Measurements from ENCODE around the gene PHF14. TPM values are rescaled to one million over a fixed set of nuclear protein-coding genes. Genes with fewer than 3 reads are reported as not detected.

PHF14 gene
- total and polyA plus RNA-seq, 4 experiments from 2014 or later, result 6.7 to 34.0 (median 22.6) TPM

DNA sequence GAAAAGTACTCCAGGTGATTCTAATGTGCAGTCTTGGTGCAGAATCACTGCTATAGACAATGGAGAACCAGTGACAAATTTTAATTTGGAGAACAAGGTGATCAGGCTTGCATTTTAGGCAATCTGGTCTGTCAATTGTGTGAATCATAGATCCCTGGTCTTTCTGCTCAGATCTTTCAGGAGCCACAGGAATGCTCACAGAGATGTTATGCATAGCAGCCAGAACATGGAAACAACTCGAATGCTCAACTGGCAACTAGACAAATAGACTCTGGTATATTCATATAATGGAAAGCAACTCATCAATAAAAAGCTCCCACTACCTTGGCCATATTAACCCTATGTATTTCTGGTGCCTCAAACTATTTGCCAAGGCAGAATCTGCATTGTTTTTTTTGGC, 209.1 kb downstream of the PHF14 start:
- Mint-ChIP-seq H3K36me3 (no peaks in the 10 kb centered on the region), H3K27me3 (peaks cover 0 to 3% of the 10 kb centered on the region in 2 donors), H3K4me1 (no peaks in the 10 kb centered on the region), H3K4me3 (no peak overlapping the region), H3K9me3 (peaks cover 0 to 9% (median 5%) of the 10 kb centered on the region in 8 donors), H3K27ac (no peak overlapping the region)
- POLR2A ChIA-PET (ENCODE audit: partially characterized antibody), result no interaction called here
- no peaks in the 10 kb centered on the region for H3K9me3 ChIP-seq (ENCODE audit: control insufficient read depth in 1 of 2, low read length in 2 of 2)
- no peak overlapping the region for H3K27ac ChIP-seq (ENCODE audit: low read depth, low read length)
- no peaks in the 10 kb centered on the region for H3K4me1 ChIP-seq (ENCODE audit: insufficient read depth, low read length)
- no peaks in the 10 kb centered on the region for H3K36me3 ChIP-seq (ENCODE audit: insufficient read depth, low read length)
- H3K4me3 ChIP-seq (ENCODE audit: low read length in 2 of 2), result no peak overlapping the region
- CTCF ChIA-PET (ENCODE audit: partially characterized antibody), result no interaction called here
- DNase-seq, result no peak
- intact Hi-C loops (cut with micrococcal nuclease), result no loop called here
- H3K27me3 ChIP-seq (ENCODE audit: insufficient read depth, low read length), result no peaks in the 10 kb centered on the region

DNA sequence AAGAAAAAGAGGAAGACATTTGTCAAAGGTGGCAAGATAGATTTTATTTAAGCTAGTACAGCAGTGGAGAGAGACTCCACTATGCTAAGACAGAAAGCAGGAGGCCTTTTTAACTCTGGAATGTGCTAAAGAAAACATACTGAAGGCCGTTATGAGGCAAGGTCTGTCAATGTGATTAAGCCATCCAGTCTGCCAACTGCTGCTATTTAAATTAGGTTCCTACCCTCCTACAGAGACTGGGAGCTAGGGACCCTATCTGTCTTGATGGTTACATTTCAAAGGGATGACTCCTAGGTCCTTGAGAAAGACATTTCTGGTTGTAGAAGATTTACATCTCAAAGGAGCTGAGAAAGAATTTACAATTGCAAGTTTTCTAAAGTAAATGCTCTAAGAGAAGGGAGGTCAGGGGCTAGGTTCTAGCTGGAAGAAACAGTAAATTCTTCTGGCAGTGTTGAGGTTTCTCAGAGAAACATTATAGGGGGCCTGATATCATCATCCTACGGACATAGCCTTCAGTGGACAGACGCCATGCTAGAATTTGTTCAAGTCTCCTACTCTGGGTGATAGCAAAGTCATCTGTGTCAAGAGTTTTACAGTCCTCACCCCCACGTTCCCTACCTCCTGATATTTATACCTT, 211.6 kb downstream of the PHF14 start:
- Histone ChIP-seq H3K27me3 (ENCODE audit: insufficient read depth, low read length) (no peaks in the 10 kb centered on the region), H3K4me1 (ENCODE audit: insufficient read depth, low read length) (no peaks in the 10 kb centered on the region), H3K4me3 (ENCODE audit: low read length in 2 of 2) (no peak overlapping the region), H3K36me3 (ENCODE audit: insufficient read depth, low read length) (no peaks in the 10 kb centered on the region), H3K27ac (ENCODE audit: low read depth, low read length) (no peak overlapping the region), H3K9me3 (ENCODE audit: control insufficient read depth in 1 of 2, low read length in 2 of 2) (no peaks in the 10 kb centered on the region)
- POLR2A ChIA-PET (ENCODE audit: partially characterized antibody), result no interaction called here
- H3K36me3 Mint-ChIP-seq, result no peaks in the 10 kb centered on the region
- DNase-seq, result no peak
- H3K4me3 Mint-ChIP-seq, result no peak overlapping the region
- intact Hi-C loops (cut with micrococcal nuclease), result no loop called here
- no peak overlapping the region for H3K27ac Mint-ChIP-seq
- CTCF ChIA-PET (ENCODE audit: partially characterized antibody), result no interaction called here
- H3K4me1 Mint-ChIP-seq, result no peaks in the 10 kb centered on the region
- H3K27me3 Mint-ChIP-seq, result peaks cover 1 to 4% of the 10 kb centered on the region in 2 donors
- peaks cover 0 to 11% (median 5%) of the 10 kb centered on the region in 8 donors for H3K9me3 Mint-ChIP-seq

DNA sequence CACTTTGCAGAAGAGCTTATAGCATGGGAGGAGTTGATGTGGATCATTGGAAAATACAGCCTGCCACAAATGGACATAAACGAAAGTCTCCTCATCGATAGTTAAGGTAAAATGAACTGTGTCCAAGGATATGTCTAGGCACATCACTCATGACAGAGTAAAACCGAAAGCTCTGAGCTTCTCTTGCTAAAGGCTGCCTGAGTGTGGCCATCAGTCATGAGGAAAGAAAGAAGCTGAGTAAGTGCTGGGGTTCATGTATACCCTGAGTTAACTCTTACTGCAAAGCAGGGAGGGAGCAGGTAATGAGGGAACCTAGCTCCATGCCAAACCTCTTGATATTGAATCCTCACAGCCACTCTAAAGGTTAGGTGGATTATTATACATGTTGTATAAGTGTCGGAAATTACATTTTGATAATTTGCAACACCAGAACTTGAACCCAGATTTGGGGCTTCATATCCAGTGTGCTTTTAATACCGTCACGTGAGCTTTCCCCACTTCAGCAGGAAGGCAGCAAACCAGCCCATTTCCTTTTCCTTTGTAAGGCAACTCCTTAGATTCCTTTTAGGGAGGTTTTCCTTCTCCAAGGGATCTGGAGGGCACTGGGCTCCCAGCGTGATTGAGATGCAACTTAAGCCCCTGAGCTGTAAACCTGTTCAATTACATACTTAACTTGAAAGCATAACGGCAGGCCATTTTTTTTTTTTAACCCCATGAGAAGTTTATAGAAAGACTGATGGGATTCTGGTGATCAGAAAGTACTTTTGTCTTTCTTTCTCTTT, 215.0 kb downstream of the PHF14 start:
- peaks cover 0 to 2% (median 0%) of the 10 kb centered on the region in 4 donors for H3K4me1 Mint-ChIP-seq
- Histone ChIP-seq H3K4me3 (ENCODE audit: low read length in 2 of 2) (no peak overlapping the region), H3K27me3 (ENCODE audit: insufficient read depth, low read length) (no peaks in the 10 kb centered on the region), H3K9me3 (ENCODE audit: control insufficient read depth in 1 of 2, low read length in 2 of 2) (no peaks in the 10 kb centered on the region), H3K27ac (ENCODE audit: low read depth, low read length) (no peak overlapping the region), H3K36me3 (ENCODE audit: insufficient read depth, low read length) (no peaks in the 10 kb centered on the region), H3K4me1 (ENCODE audit: insufficient read depth, low read length) (no peaks in the 10 kb centered on the region)
- POLR2A ChIA-PET (ENCODE audit: partially characterized antibody), result no interaction called here
- intact Hi-C loops (cut with micrococcal nuclease), result no loop called here
- no peak overlapping the region for H3K4me3 Mint-ChIP-seq
- no peak for DNase-seq
- H3K27ac Mint-ChIP-seq, result no peak overlapping the region
- no peaks in the 10 kb centered on the region for H3K36me3 Mint-ChIP-seq
- H3K27me3 Mint-ChIP-seq, result peaks cover 3 to 6% of the 10 kb centered on the region in 2 donors
- H3K9me3 Mint-ChIP-seq, result peaks cover 0 to 11% (median 5%) of the 10 kb centered on the region in 8 donors
- CTCF ChIA-PET (ENCODE audit: partially characterized antibody), result interaction anchor here (1.2 kb wide), 1 partner anchor 23 kb away, joined by 4 read pairs; no protein-coding TSS in a partner anchor

GRCh38 chr7:11191081-11191480, 217.4 kb downstream of the PHF14 start:
- Histone ChIP-seq H3K4me1 (ENCODE audit: insufficient read depth, low read length) (no peaks in the 10 kb centered on the region), H3K9me3 (ENCODE audit: control insufficient read depth in 1 of 2, low read length in 2 of 2) (no peaks in the 10 kb centered on the region), H3K4me3 (ENCODE audit: low read length in 2 of 2) (no peak overlapping the region), H3K27ac (ENCODE audit: low read depth, low read length) (no peak overlapping the region), H3K27me3 (ENCODE audit: insufficient read depth, low read length) (no peaks in the 10 kb centered on the region), H3K36me3 (ENCODE audit: insufficient read depth, low read length) (no peaks in the 10 kb centered on the region)
- H3K9me3 Mint-ChIP-seq, result peaks cover 0 to 4% (median 0%) of the 10 kb centered on the region in 8 donors
- H3K27ac Mint-ChIP-seq, result no peak overlapping the region
- peaks cover 0 to 2% (median 0%) of the 10 kb centered on the region in 4 donors for H3K4me1 Mint-ChIP-seq
- intact Hi-C loops (cut with micrococcal nuclease), result no loop called here
- no peaks in the 10 kb centered on the region for H3K36me3 Mint-ChIP-seq
- no peak overlapping the region for H3K4me3 Mint-ChIP-seq
- POLR2A ChIA-PET (ENCODE audit: partially characterized antibody), result no interaction called here
- CTCF ChIA-PET (ENCODE audit: partially characterized antibody), result no interaction called here
- DNase-seq, result no peak
- peaks cover 5 to 9% of the 10 kb centered on the region in 2 donors for H3K27me3 Mint-ChIP-seq

DNA sequence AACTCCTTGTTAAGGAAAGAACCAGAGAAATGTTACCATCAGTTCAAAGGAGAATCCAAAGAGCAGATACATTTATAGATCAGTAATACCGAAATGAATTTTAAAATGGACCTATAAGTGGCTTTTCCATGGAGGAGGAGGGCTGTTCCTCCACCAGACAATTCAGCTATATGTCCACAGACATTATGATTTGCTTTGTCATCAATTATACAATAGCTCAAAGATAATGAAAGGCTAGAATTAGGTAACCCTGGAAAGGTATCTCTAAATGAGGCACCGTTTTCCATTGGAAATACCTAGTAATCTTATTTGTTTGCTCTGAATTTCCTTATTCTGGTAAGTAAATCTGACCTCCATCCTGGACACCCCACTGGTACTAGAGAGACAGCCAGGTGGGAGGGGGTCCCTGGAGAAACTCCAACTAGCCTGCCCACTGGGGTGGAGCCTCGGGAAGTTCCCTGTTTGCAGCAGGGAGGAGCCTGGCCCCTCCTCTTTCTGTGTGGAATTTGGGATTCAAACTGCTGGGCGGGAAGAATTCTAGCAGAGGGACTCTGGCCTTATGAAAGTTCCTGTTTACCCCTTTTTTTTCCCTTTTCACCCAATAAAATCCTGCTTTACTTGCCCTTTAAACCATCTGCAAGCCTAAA, 218.0 kb downstream of the PHF14 start:
- Histone ChIP-seq H3K27me3 (ENCODE audit: insufficient read depth, low read length) (no peaks in the 10 kb centered on the region), H3K36me3 (ENCODE audit: insufficient read depth, low read length) (no peaks in the 10 kb centered on the region), H3K4me1 (ENCODE audit: insufficient read depth, low read length) (no peaks in the 10 kb centered on the region), H3K9me3 (ENCODE audit: control insufficient read depth in 1 of 2, low read length in 2 of 2) (no peaks in the 10 kb centered on the region), H3K27ac (ENCODE audit: low read depth, low read length) (no peak overlapping the region), H3K4me3 (ENCODE audit: low read length in 2 of 2) (no peak overlapping the region)
- intact Hi-C loops (cut with micrococcal nuclease), result no loop called here
- peaks cover 5 to 9% of the 10 kb centered on the region in 2 donors for H3K27me3 Mint-ChIP-seq
- no peak overlapping the region for H3K4me3 Mint-ChIP-seq
- no peak overlapping the region for H3K27ac Mint-ChIP-seq
- ChIA-PET POLR2A (ENCODE audit: partially characterized antibody) (no interaction called here), CTCF (ENCODE audit: partially characterized antibody) (no interaction called here)
- H3K9me3 Mint-ChIP-seq, result peaks cover 0 to 4% (median 0%) of the 10 kb centered on the region in 8 donors
- H3K36me3 Mint-ChIP-seq, result no peaks in the 10 kb centered on the region
- H3K4me1 Mint-ChIP-seq, result peaks cover 0 to 2% (median 0%) of the 10 kb centered on the region in 4 donors
- no peak for DNase-seq

- H3K9me3 ChIP-seq (ENCODE audit: control insufficient read depth in 1 of 2, low read length in 2 of 2), result no peaks in the 10 kb centered on the region
- Mint-ChIP-seq H3K36me3 (no peaks in the 10 kb centered on the region), H3K27ac (no peak overlapping the region), H3K4me3 (no peak overlapping the region), H3K4me1 (peaks cover 0 to 2% (median 0%) of the 10 kb centered on the region in 4 donors), H3K9me3 (peaks cover 0 to 4% (median 0%) of the 10 kb centered on the region in 8 donors), H3K27me3 (peaks cover 6 to 9% of the 10 kb centered on the region in 2 donors)
- H3K4me3 ChIP-seq (ENCODE audit: low read length in 2 of 2), result no peak overlapping the region
- no peaks in the 10 kb centered on the region for H3K4me1 ChIP-seq (ENCODE audit: insufficient read depth, low read length)
- DNase-seq, result no peak
- POLR2A ChIA-PET (ENCODE audit: partially characterized antibody), result no interaction called here
- H3K36me3 ChIP-seq (ENCODE audit: insufficient read depth, low read length), result no peaks in the 10 kb centered on the region
- intact Hi-C loops (cut with micrococcal nuclease), result no loop called here
- H3K27ac ChIP-seq (ENCODE audit: low read depth, low read length), result no peak overlapping the region
- CTCF ChIA-PET (ENCODE audit: partially characterized antibody), result interaction anchor here (1.4 kb wide), 1 partner anchor 19 kb away, joined by 6 read pairs; no protein-coding TSS in a partner anchor
- H3K27me3 ChIP-seq (ENCODE audit: insufficient read depth, low read length), result no peaks in the 10 kb centered on the region
Observed at GRCh38 chr7:11192506-11192905, 218.8 kb downstream of the PHF14 start.

GRCh38 chr7:11193131-11193867, 219.6 kb downstream of the PHF14 start:
- Histone ChIP-seq H3K9me3 (ENCODE audit: control insufficient read depth in 1 of 2, low read length in 2 of 2) (no peaks in the 10 kb centered on the region), H3K27me3 (ENCODE audit: insufficient read depth, low read length) (no peaks in the 10 kb centered on the region), H3K27ac (ENCODE audit: low read depth, low read length) (no peak overlapping the region), H3K4me1 (ENCODE audit: insufficient read depth, low read length) (no peaks in the 10 kb centered on the region), H3K36me3 (ENCODE audit: insufficient read depth, low read length) (no peaks in the 10 kb centered on the region), H3K4me3 (ENCODE audit: low read length in 2 of 2) (no peak overlapping the region)
- Mint-ChIP-seq H3K4me1 (peaks cover 0 to 2% (median 0%) of the 10 kb centered on the region in 4 donors), H3K27ac (no peak overlapping the region), H3K36me3 (no peaks in the 10 kb centered on the region), H3K27me3 (peaks cover 6 to 9% of the 10 kb centered on the region in 2 donors), H3K4me3 (no peak overlapping the region), H3K9me3 (peaks cover 0 to 1% (median 0%) of the 10 kb centered on the region in 8 donors)
- ChIA-PET POLR2A (ENCODE audit: partially characterized antibody) (no interaction called here), CTCF (ENCODE audit: partially characterized antibody) (interaction anchor here (1.4 kb wide), 1 partner anchor 19 kb away, joined by 6 read pairs; no protein-coding TSS in a partner anchor)
- DNase-seq, result no peak
- intact Hi-C loops (cut with micrococcal nuclease), result no loop called here
